HL-60 (cell line): ENCODE measurements around the gene STAM.

ENCODE experiments used
- DNase-seq, 2 experiments: peaks; one replicate each; pipeline ENCODE4 v3.0.0-alpha.2; 2010 to 2020; ENCODE audit warnings: low read depth in 1 of 2, low spot score in 1 of 2
- H3K27ac ChIP-seq: fragments of 250-450 bp; sonication (Bioruptor Pico); replicated peaks from 2 replicates; pipeline ENCODE4 v1.5.1; 2020; ENCODE audit warnings: mild to moderate bottlenecking, moderate library complexity
- H3K27me3 ChIP-seq: fragments of 250-450 bp; sonication (Bioruptor Pico); 2 replicates; pipeline ENCODE4 v1.5.1; 2021; ENCODE audit warnings: mild to moderate bottlenecking, moderate library complexity; ENCODE audit not compliant: insufficient read depth, poor library complexity, severe bottlenecking
- H3K4me3 ChIP-seq: replicated peaks from 2 replicates; pipeline ENCODE4 v1.5.1; 2011; ENCODE audit warnings: mild to moderate bottlenecking, control low read depth, low read length; ENCODE audit not compliant: insufficient read depth
- CTCF ChIP-seq: IDR thresholded peaks from one replicate; pipeline ENCODE4 v1.5.1; 2011; ENCODE audit warnings: low read length, control low read depth, inconsistent platforms; ENCODE audit not compliant: insufficient read depth
- GABPA ChIP-seq: IDR thresholded peaks from 2 replicates; pipeline ENCODE4 v1.6.1; 2012; ENCODE audit warnings: low read depth
- POLR2AphosphoS5 ChIP-seq: IDR thresholded peaks from 2 replicates; pipeline ENCODE4 v1.6.1; 2012; ENCODE audit warnings: low read depth
- SPI1 ChIP-seq: IDR thresholded peaks from 2 replicates; pipeline ENCODE4 v1.6.1; 2012; ENCODE audit warnings: low read depth, mild to moderate bottlenecking, borderline replicate concordance
- TF ChIP-seq, protein P1 (sequence below): IDR thresholded peaks from 2 replicates; pipeline ENCODE4 v1.6.1; 2012; ENCODE audit warnings: low read depth; ENCODE audit not compliant: insufficient replicate concordance

The STAM gene

GRCh38 chr10:17662193-17663138 is 18.5 kb downstream of the STAM start:
- DNase-seq, result no peak
- Histone ChIP-seq H3K4me3 (no peak overlapping the region), H3K27ac (no peak overlapping the region), H3K27me3 (no peaks in the 10 kb centered on the region)
- no peak for TF ChIP-seq SPI1
- TF ChIP-seq CTCF, result no peak
- TF ChIP-seq POLR2AphosphoS5, result no peak
- TF ChIP-seq, protein P1, sequence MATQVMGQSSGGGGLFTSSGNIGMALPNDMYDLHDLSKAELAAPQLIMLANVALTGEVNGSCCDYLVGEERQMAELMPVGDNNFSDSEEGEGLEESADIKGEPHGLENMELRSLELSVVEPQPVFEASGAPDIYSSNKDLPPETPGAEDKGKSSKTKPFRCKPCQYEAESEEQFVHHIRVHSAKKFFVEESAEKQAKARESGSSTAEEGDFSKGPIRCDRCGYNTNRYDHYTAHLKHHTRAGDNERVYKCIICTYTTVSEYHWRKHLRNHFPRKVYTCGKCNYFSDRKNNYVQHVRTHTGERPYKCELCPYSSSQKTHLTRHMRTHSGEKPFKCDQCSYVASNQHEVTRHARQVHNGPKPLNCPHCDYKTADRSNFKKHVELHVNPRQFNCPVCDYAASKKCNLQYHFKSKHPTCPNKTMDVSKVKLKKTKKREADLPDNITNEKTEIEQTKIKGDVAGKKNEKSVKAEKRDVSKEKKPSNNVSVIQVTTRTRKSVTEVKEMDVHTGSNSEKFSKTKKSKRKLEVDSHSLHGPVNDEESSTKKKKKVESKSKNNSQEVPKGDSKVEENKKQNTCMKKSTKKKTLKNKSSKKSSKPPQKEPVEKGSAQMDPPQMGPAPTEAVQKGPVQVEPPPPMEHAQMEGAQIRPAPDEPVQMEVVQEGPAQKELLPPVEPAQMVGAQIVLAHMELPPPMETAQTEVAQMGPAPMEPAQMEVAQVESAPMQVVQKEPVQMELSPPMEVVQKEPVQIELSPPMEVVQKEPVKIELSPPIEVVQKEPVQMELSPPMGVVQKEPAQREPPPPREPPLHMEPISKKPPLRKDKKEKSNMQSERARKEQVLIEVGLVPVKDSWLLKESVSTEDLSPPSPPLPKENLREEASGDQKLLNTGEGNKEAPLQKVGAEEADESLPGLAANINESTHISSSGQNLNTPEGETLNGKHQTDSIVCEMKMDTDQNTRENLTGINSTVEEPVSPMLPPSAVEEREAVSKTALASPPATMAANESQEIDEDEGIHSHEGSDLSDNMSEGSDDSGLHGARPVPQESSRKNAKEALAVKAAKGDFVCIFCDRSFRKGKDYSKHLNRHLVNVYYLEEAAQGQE, result no peak
- TF ChIP-seq GABPA, result no peak

DNA sequence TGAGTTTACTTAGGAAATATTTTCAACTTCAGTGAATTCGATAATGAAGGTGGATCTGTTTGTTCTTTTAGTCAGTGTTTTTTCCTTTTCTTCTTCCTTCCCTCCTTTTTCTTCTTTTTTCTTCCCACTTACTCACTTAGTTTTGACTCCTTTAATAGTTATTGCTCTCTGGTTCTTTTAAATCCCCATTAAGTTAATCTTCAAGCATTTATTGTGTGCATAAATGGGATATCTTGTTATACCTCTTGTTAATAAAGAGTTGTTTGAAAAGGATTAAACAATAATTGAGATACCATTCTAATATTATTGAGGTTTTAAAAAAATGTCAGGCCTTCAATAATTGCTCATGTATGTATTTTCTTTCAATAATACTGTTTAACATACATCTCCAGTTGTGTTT is 19.5 kb downstream of the STAM start:
- no peak for TF ChIP-seq POLR2AphosphoS5
- TF ChIP-seq, protein P1, result no peak
- no peak for TF ChIP-seq CTCF
- no peak for TF ChIP-seq GABPA
- no peak for TF ChIP-seq SPI1
- H3K4me3 ChIP-seq, result no peak overlapping the region
- no peak for DNase-seq
- no peaks in the 10 kb centered on the region for H3K27me3 ChIP-seq
- H3K27ac ChIP-seq, result no peak overlapping the region

GRCh38 chr10:17665747-17666146 is 21.8 kb downstream of the STAM start:
- Histone ChIP-seq H3K27me3 (no peaks in the 10 kb centered on the region), H3K4me3 (no peak overlapping the region), H3K27ac (no peak overlapping the region)
- no peak for DNase-seq
- TF ChIP-seq POLR2AphosphoS5, result no peak
- TF ChIP-seq GABPA, result no peak
- TF ChIP-seq CTCF, result no peak
- TF ChIP-seq, protein P1, result no peak
- no peak for TF ChIP-seq SPI1
